Stimulated activated CD4-positive, alpha-beta T cell treated with anti-CD3 and anti-CD28 coated beads, Interleukin-15, amount 100 ng/mL, for 24 hours (primary cell): ENCODE measurements around the gene LY6G6C.

Source experiments
- DNase-seq: peaks from one replicate; pipeline ENCODE4 v3.0.0-alpha.2; 2020

The LY6G6C gene

GRCh38 chr6:31721351-31722020, at the start of gene LY6G6C:
Gene LY6G6C, minus strand, starts transcription at chr6:31721746. Its CDS starts 67 bp downstream, at chr6:31721679.
- no peak for DNase-seq

GRCh38 chr6:31770860-31771259, 49.3 kb upstream of the LY6G6C start:
- DNase-seq = no peak

GRCh38 chr6:31769684-31770371, 48.3 kb upstream of the LY6G6C start:
- DNase-seq = peak; percentile 85

- DNase-seq = no peak
Observed at GRCh38 chr6:31768363-31769257, 47.1 kb upstream of the LY6G6C start.

GRCh38 chr6:31767096-31767645, 45.6 kb upstream of the LY6G6C start:
- no peak for DNase-seq

- DNase-seq = no peak
Observed at GRCh38 chr6:31765910-31766794, 44.6 kb upstream of the LY6G6C start.

GRCh38 chr6:31765559-31765909, 44.0 kb upstream of the LY6G6C start:
- DNase-seq = no peak

- no peak for DNase-seq
Observed at GRCh38 chr6:31764198-31764597, 42.7 kb upstream of the LY6G6C start.

GRCh38 chr6:31763619-31763940, 42.0 kb upstream of the LY6G6C start:
- DNase-seq = no peak

GRCh38 chr6:31762878-31763618, 41.5 kb upstream of the LY6G6C start:
- no peak for DNase-seq

GRCh38 chr6:31762356-31762755, 40.8 kb upstream of the LY6G6C start, which contains the start of gene SAPCD1:
Gene SAPCD1, plus strand, starts transcription at chr6:31762656. Its CDS starts 399 bp downstream, at chr6:31763055.
- no peak for DNase-seq

- DNase-seq = no peak
Observed at GRCh38 chr6:31761343-31761742, 39.8 kb upstream of the LY6G6C start.

GRCh38 chr6:31760790-31761189, 39.2 kb upstream of the LY6G6C start:
- no peak for DNase-seq

GRCh38 chr6:31758281-31758680, 36.7 kb upstream of the LY6G6C start:
- no peak for DNase-seq

- DNase-seq = no peak
Observed at GRCh38 chr6:31752739-31753319, 31.3 kb upstream of the LY6G6C start.

GRCh38 chr6:31750411-31751022, 29.0 kb upstream of the LY6G6C start:
- DNase-seq = no peak

- DNase-seq = no peak
Observed at GRCh38 chr6:31749301-31750036, 27.9 kb upstream of the LY6G6C start.

- no peak for DNase-seq
Observed at GRCh38 chr6:31744422-31744821, 22.9 kb upstream of the LY6G6C start.

GRCh38 chr6:31742894-31743293, 21.3 kb upstream of the LY6G6C start:
- no peak for DNase-seq

GRCh38 chr6:31741815-31742214, 20.3 kb upstream of the LY6G6C start:
- DNase-seq = no peak
